Naive thymus-derived CD4-positive, alpha-beta T cell (primary cell): ENCODE data around the gene RFWD3. TPM values are rescaled to one million over a fixed set of nuclear protein-coding genes. Genes with fewer than 3 reads are reported as not detected.
A peak's percentile ranks its signal among the peaks of the same experiment; 100 is the strongest.

ENCODE experiments used
- ATAC-seq: fragments of 150-1000 bp; cut with Tn5 transposase; 2 replicates; pipeline ENCODE4 v1.10.0; 2021; ENCODE audit warnings: mild to moderate bottlenecking, moderate library complexity
- CTCF ChIA-PET: fragments of 350-600 bp; sonication (Branson Sonifier 250); formaldehyde crosslinking; loops from one replicate; lab custom pipeline; 2021; ENCODE audit warnings: antibody characterized with exemption; lab: Charles Lee
- POLR2A ChIA-PET: fragments of 350-600 bp; sonication (Branson Sonifier 250); formaldehyde crosslinking; loops from one replicate; lab custom pipeline; 2021; ENCODE audit warnings: antibody characterized with exemption, inconsistent platforms; lab: Charles Lee
- DNase-seq, 9 donors: peaks; one replicate each; pipeline versions ENCODE4 v3.0.0 to v3.0.0-alpha.2; 2020 to 2022; ENCODE audit warnings: mixed read lengths in 1 of 9
- H3K27ac ChIP-seq: one replicate; pipeline ENCODE4 v1.7.0; 2013; ENCODE audit warnings: mild to moderate bottlenecking, low read depth, low read length, moderate library complexity
- H3K27me3 ChIP-seq, 2 donors: one replicate each; pipeline ENCODE4 v1.7.0; 2013; ENCODE audit warnings: low read length in 2 of 2, mild to moderate bottlenecking in 2 of 2, moderate library complexity in 2 of 2; ENCODE audit not compliant: control insufficient read depth in 2 of 2, insufficient read depth in 2 of 2
- H3K36me3 ChIP-seq, 3 experiments: 1 replicate in 2 of 3; 2 replicates in 1 of 3; pipeline ENCODE4 v1.7.0; 2013; ENCODE audit warnings: low read length in 3 of 3, mild to moderate bottlenecking in 3 of 3, moderate library complexity in 1 of 3; ENCODE audit not compliant: insufficient read depth in 3 of 3, control insufficient read depth in 2 of 3
- H3K4me1 ChIP-seq, 2 donors: one replicate each; pipeline ENCODE4 v1.7.0; 2013; ENCODE audit warnings: low read length in 2 of 2, mild to moderate bottlenecking in 2 of 2, moderate library complexity in 1 of 2; ENCODE audit not compliant: control insufficient read depth in 2 of 2, insufficient read depth in 2 of 2
- H3K4me3 ChIP-seq: 2 replicates; pipeline ENCODE4 v1.7.0; 2013; ENCODE audit warnings: mild to moderate bottlenecking, low read length
- H3K9me3 ChIP-seq, 3 experiments: 1 replicate in 2 of 3; 2 replicates in 1 of 3; pipeline ENCODE4 v1.7.0; 2013; ENCODE audit warnings: low read length in 3 of 3; ENCODE audit not compliant: control insufficient read depth in 2 of 3
- H3K27ac Mint-ChIP-seq, 9 donors: one replicate each; pipeline ENCODE4 v1.8.0; 2020 to 2022; ENCODE audit warnings: mixed read lengths in 9 of 9, mild to moderate bottlenecking in 8 of 9, moderate library complexity in 5 of 9, inconsistent platforms in 2 of 9
- H3K27me3 Mint-ChIP-seq, 5 donors: one replicate each; pipeline ENCODE4 v1.8.0; 2021 to 2022; ENCODE audit warnings: mixed read lengths in 5 of 5, mild to moderate bottlenecking in 1 of 5
- H3K36me3 Mint-ChIP-seq, 5 donors: one replicate each; pipeline ENCODE4 v1.8.0; 2020 to 2022; ENCODE audit warnings: mixed read lengths in 5 of 5, mild to moderate bottlenecking in 3 of 5, inconsistent platforms in 1 of 5
- H3K4me1 Mint-ChIP-seq, 7 donors: one replicate each; pipeline ENCODE4 v1.8.0; 2020 to 2022; ENCODE audit warnings: mixed read lengths in 7 of 7, mild to moderate bottlenecking in 3 of 7, inconsistent platforms in 1 of 7
- H3K4me3 Mint-ChIP-seq, 10 donors: one replicate each; pipeline ENCODE4 v1.8.0; 2020 to 2022; ENCODE audit warnings: mild to moderate bottlenecking in 10 of 10, mixed read lengths in 10 of 10, moderate library complexity in 6 of 10, inconsistent platforms in 2 of 10
- H3K9me3 Mint-ChIP-seq, 11 donors: one replicate each; pipeline ENCODE4 v1.8.0; 2020 to 2022; ENCODE audit warnings: mixed read lengths in 11 of 11, mild to moderate bottlenecking in 4 of 11, inconsistent platforms in 1 of 11, moderate library complexity in 1 of 11
- intact Hi-C, 2 donors: fragments of 100-400 bp; cut with micrococcal nuclease; formaldehyde crosslinking; loops; one replicate each; pipeline ENCODE4 v1.15.1; 2023
- polyA plus RNA-seq, 2 donors: library from polyadenylated mRNA; unstranded; fragments of 300-500 nt; fragmentation: Illumina TruSeq; gene quantifications; one replicate each; pipeline ENCODE4 v1.2.3, GENCODE V29; 2021
- total RNA-seq, 6 experiments: library from RNA in 5 of 6; stranded (reverse) in 5 of 6; gene quantifications; 1 replicate in 5 of 6; 2 replicates in 1 of 6; pipeline ENCODE4 v1.2.3 and lab custom pipeline; 2021 to 2026

RFWD3 gene
- total and polyA plus RNA-seq, 7 experiments from 2014 or later, result 16.9 to 88.0 (median 46.6) TPM

GRCh38 chr16:74585846-74586443 lies 80.7 kb downstream of the RFWD3 start:
- Mint-ChIP-seq H3K4me1 (peaks cover 36 to 92% (median 66%) of the 10 kb centered on the region in 7 donors), H3K36me3 (peaks cover 0 to 39% (median 15%) of the 10 kb centered on the region in 5 donors), H3K27me3 (no peaks in the 10 kb centered on the region), H3K9me3 (no peaks in the 10 kb centered on the region), H3K4me3 (peak overlapping the region in 5 of 10 donors; percentile 9 to 69 (median 32)), H3K27ac (peak overlapping the region in 6 of 9 donors; percentile 35 to 75 (median 64))
- peaks cover 0 to 10% (median 0%) of the 10 kb centered on the region in 3 experiments for H3K36me3 ChIP-seq
- no peak for ATAC-seq
- no peak overlapping the region for H3K27ac ChIP-seq
- H3K9me3 ChIP-seq, result no peaks in the 10 kb centered on the region
- no peak overlapping the region for H3K4me3 ChIP-seq
- H3K4me1 ChIP-seq, result peaks cover 14 to 23% of the 10 kb centered on the region in 2 donors
- CTCF ChIA-PET, result interaction anchor here (0.9 kb wide), 1 partner anchor 15 kb away, joined by 3 read pairs; no protein-coding TSS in a partner anchor
- no peaks in the 10 kb centered on the region for H3K27me3 ChIP-seq
- no peak for DNase-seq
- POLR2A ChIA-PET, result interaction anchor here (0.6 to 1.0 kb wide), 3 partner anchors 14 to 81 kb away, joined by 3 read pairs; partner anchors contain the start of genes GLG1 and RFWD3
- intact Hi-C loops, result loop anchor here (1.0 to 2.0 kb wide), 2 partner anchors 15 kb away; no protein-coding TSS in a partner anchor

DNA sequence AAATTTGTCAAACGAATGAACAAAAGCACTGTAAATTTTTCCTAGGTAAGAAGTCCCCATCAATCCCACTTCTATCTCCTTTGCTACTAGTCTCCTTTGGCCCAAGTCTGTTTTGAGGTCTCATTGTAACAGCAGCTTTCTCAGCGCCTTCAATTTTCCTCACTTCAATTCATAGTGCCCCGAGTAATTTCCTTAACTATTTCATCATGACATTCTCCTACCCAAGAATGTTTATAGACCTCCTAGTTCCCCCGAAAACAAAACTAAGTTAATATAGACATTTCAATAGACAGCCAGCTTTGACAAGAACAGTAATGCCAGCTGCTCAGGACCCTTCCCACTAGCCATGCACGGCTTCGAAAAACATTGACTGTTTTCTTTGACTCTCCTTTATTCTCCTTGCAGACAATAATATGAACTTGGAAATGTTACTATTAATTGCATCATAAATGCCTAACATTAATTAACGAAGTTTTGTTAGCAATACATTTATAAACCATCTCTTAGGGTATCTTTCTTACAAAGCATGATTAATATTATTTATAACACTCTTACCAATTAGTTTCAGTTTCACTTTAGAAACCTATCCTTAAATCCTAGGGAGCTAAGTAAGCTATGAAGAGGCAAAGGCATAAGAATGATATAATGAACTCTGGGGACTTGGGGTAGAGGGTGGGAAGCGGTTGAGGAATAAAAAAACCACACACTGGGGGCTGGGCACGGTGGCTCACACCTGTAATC lies 82.6 kb downstream of the RFWD3 start:
- CTCF ChIA-PET, result interaction anchor here (0.6 kb wide), 1 partner anchor 148 kb away, joined by 3 read pairs; no protein-coding TSS in a partner anchor
- no peak overlapping the region for H3K4me3 ChIP-seq
- POLR2A ChIA-PET, result interaction anchor here (1.8 kb wide), 2 partner anchors 9 to 23 kb away, joined by 4 read pairs; partner anchors contain the start of gene GLG1
- Mint-ChIP-seq H3K27me3 (no peaks in the 10 kb centered on the region), H3K4me3 (peak overlapping the region in 9 of 10 donors; percentile 0 to 63 (median 39)), H3K27ac (peak overlapping the region in 6 of 9 donors; percentile 11 to 89 (median 30)), H3K9me3 (no peaks in the 10 kb centered on the region), H3K4me1 (peaks cover 47 to 99% (median 69%) of the 10 kb centered on the region in 7 donors), H3K36me3 (peaks cover 0 to 37% (median 15%) of the 10 kb centered on the region in 5 donors)
- DNase-seq (no peak), ATAC-seq (no peak)
- H3K9me3 ChIP-seq, result no peaks in the 10 kb centered on the region
- H3K27ac ChIP-seq, result no peak overlapping the region
- H3K27me3 ChIP-seq, result no peaks in the 10 kb centered on the region
- peaks cover 0 to 5% (median 0%) of the 10 kb centered on the region in 3 experiments for H3K36me3 ChIP-seq
- peaks cover 16 to 19% of the 10 kb centered on the region in 2 donors for H3K4me1 ChIP-seq
- intact Hi-C loops, result no loop called here

- CTCF ChIA-PET, result interaction anchor here (0.6 to 1.2 kb wide), 4 partner anchors 15 to 360 kb away, joined by 3 to 4 read pairs (median 4); no protein-coding TSS in a partner anchor
- H3K27ac Mint-ChIP-seq, result peak overlapping the region in 8 of 9 donors; percentile 1 to 92 (median 60)
- Histone ChIP-seq H3K27me3 (no peaks in the 10 kb centered on the region), H3K36me3 (no peaks in the 10 kb centered on the region), H3K4me3 (no peak overlapping the region), H3K4me1 (peaks cover 13 to 21% of the 10 kb centered on the region in 2 donors), H3K27ac (no peak overlapping the region), H3K9me3 (no peaks in the 10 kb centered on the region)
- H3K36me3 Mint-ChIP-seq, result peaks cover 0 to 28% (median 16%) of the 10 kb centered on the region in 5 donors
- no peak for ATAC-seq
- peak overlapping the region in 5 of 10 donors; percentile 12 to 67 (median 57) for H3K4me3 Mint-ChIP-seq
- no peak for DNase-seq
- no peaks in the 10 kb centered on the region for H3K27me3 Mint-ChIP-seq
- intact Hi-C loops, result no loop called here
- POLR2A ChIA-PET, result interaction anchor here (0.8 to 1.8 kb wide), 2 partner anchors 10 to 25 kb away, joined by 3 to 4 read pairs; no protein-coding TSS in a partner anchor
- no peaks in the 10 kb centered on the region for H3K9me3 Mint-ChIP-seq
- H3K4me1 Mint-ChIP-seq, result peaks cover 56 to 99% (median 71%) of the 10 kb centered on the region in 7 donors
Observed at GRCh38 chr16:74582970-74583369, 83.7 kb downstream of the RFWD3 start.

- ATAC-seq, result no peak
- DNase-seq, result no peak
- POLR2A ChIA-PET, result interaction anchor here (1.1 kb wide), 1 partner anchor 21 kb away, joined by 4 read pairs; no protein-coding TSS in a partner anchor
- H3K27ac Mint-ChIP-seq, result peak overlapping the region in 6 of 9 donors; percentile 34 to 83 (median 58)
- Histone ChIP-seq H3K9me3 (no peaks in the 10 kb centered on the region), H3K4me3 (no peak overlapping the region), H3K36me3 (no peaks in the 10 kb centered on the region), H3K4me1 (peaks cover 0 to 17% of the 10 kb centered on the region in 2 donors), H3K27me3 (no peaks in the 10 kb centered on the region), H3K27ac (no peak overlapping the region)
- peaks cover 48 to 99% (median 67%) of the 10 kb centered on the region in 7 donors for H3K4me1 Mint-ChIP-seq
- H3K4me3 Mint-ChIP-seq, result peak overlapping the region in 7 of 10 donors; percentile 20 to 56 (median 45)
- intact Hi-C loops, result loop anchor here in 1 of 2 donors (2.0 kb wide), 1 partner anchor 14 kb away; no protein-coding TSS in a partner anchor
- peaks cover 0 to 17% (median 13%) of the 10 kb centered on the region in 5 donors for H3K36me3 Mint-ChIP-seq
- no peaks in the 10 kb centered on the region for H3K9me3 Mint-ChIP-seq
- CTCF ChIA-PET, result no interaction called here
- no peaks in the 10 kb centered on the region for H3K27me3 Mint-ChIP-seq
Observed at GRCh38 chr16:74580833-74581232, 85.8 kb downstream of the RFWD3 start.

DNA sequence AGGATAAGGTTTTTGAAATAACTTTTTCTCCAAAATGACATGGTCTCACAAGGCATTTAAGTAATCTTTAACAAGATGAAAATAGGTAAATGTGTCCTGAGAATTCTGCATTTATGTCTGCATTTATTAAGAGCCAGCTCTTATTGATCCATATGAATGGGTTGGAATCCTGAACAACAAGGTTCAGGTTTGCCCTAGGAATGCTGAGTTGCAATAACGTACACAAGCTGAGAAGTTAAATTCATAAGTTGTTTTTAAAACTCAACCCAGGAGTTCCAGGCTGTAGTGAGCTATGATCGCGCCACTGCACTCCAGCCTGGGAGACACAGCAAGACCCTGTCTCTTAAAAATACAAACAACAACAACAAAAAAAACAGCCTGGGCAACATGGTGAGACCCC lies 87.8 kb downstream of the RFWD3 start:
- peaks cover 0 to 3% (median 0%) of the 10 kb centered on the region in 11 donors for H3K9me3 Mint-ChIP-seq
- H3K27ac Mint-ChIP-seq, result peak overlapping the region in 6 of 9 donors; percentile 16 to 90 (median 58)
- no peak overlapping the region for H3K27ac ChIP-seq
- no peaks in the 10 kb centered on the region for H3K27me3 Mint-ChIP-seq
- H3K4me1 ChIP-seq, result peaks cover 0 to 10% of the 10 kb centered on the region in 2 donors
- no peaks in the 10 kb centered on the region for H3K27me3 ChIP-seq
- peaks cover 0 to 16% (median 10%) of the 10 kb centered on the region in 5 donors for H3K36me3 Mint-ChIP-seq
- H3K9me3 ChIP-seq, result no peaks in the 10 kb centered on the region
- intact Hi-C loops, result no loop called here
- POLR2A ChIA-PET, result interaction anchor here (0.8 to 2.7 kb wide), 3 partner anchors 10 to 206 kb away, joined by 3 to 13 read pairs (median 3); partner anchors contain the start of gene GLG1
- H3K4me3 Mint-ChIP-seq, result peak overlapping the region in 5 of 10 donors; percentile 16 to 58 (median 30)
- H3K4me3 ChIP-seq, result no peak overlapping the region
- H3K36me3 ChIP-seq, result no peaks in the 10 kb centered on the region
- H3K4me1 Mint-ChIP-seq, result peaks cover 59 to 97% (median 74%) of the 10 kb centered on the region in 7 donors
- DNase-seq, result no peak
- CTCF ChIA-PET, result interaction anchor here (0.7 to 0.8 kb wide), 2 partner anchors 10 to 18 kb away, joined by 3 to 4 read pairs; no protein-coding TSS in a partner anchor
- no peak for ATAC-seq

- no peak overlapping the region for H3K4me3 ChIP-seq
- Mint-ChIP-seq H3K27me3 (no peaks in the 10 kb centered on the region), H3K27ac (peak overlapping the region in 8 of 9 donors; percentile 13 to 90 (median 69)), H3K4me1 (peaks cover 57 to 96% (median 72%) of the 10 kb centered on the region in 7 donors), H3K4me3 (peak overlapping the region in 5 of 10 donors; percentile 6 to 58 (median 44)), H3K9me3 (peaks cover 0 to 3% (median 0%) of the 10 kb centered on the region in 11 donors), H3K36me3 (peaks cover 0 to 12% (median 10%) of the 10 kb centered on the region in 5 donors)
- ChIA-PET POLR2A (interaction anchor here (0.6 to 2.7 kb wide), 4 partner anchors 10 to 206 kb away, joined by 3 to 13 read pairs (median 3); partner anchors contain the start of gene GLG1), CTCF (interaction anchor here (0.7 to 0.8 kb wide), 2 partner anchors 10 to 18 kb away, joined by 3 to 4 read pairs; no protein-coding TSS in a partner anchor)
- ATAC-seq (no peak), DNase-seq (no peak)
- intact Hi-C loops, result no loop called here
- H3K36me3 ChIP-seq, result no peaks in the 10 kb centered on the region
- no peak overlapping the region for H3K27ac ChIP-seq
- peaks cover 0 to 10% of the 10 kb centered on the region in 2 donors for H3K4me1 ChIP-seq
- H3K27me3 ChIP-seq, result no peaks in the 10 kb centered on the region
- no peaks in the 10 kb centered on the region for H3K9me3 ChIP-seq
Observed at GRCh38 chr16:74578433-74578832, 88.2 kb downstream of the RFWD3 start.
